Calu3 (cell line): ENCODE results near the gene SCAMP4. TPM values are rescaled to one million over a fixed set of nuclear protein-coding genes. Genes with fewer than 3 reads are reported as not detected.

ENCODE experiments used
- BruUV-seq: library from RNA; stranded (reverse); fragments of 400-500 nt; replicated peaks from 2 replicates; lab custom pipeline; 2021; lab: Mats Ljungman, UMichigan
- CTCF ChIA-PET: fragments of 300-600 bp; sonication (Branson Sonifier 250); formaldehyde crosslinking; loops from one replicate; lab custom pipeline; 2022; ENCODE audit warnings: antibody characterized with exemption; lab: Charles Lee
- DNase-seq: peaks from one replicate; pipeline ENCODE4 v3.0.0; 2022
- H3K27ac Mint-ChIP-seq: one replicate; pipeline ENCODE4 v1.8.0; 2022; ENCODE audit warnings: mixed read lengths; ENCODE audit not compliant: unreplicated experiment
- H3K27me3 Mint-ChIP-seq: one replicate; pipeline ENCODE4 v1.8.0; 2022; ENCODE audit warnings: mixed read lengths; ENCODE audit not compliant: unreplicated experiment
- H3K36me3 Mint-ChIP-seq: one replicate; pipeline ENCODE4 v1.8.0; 2022; ENCODE audit warnings: mild to moderate bottlenecking, moderate library complexity, mixed read lengths; ENCODE audit not compliant: insufficient read depth, unreplicated experiment
- H3K4me1 Mint-ChIP-seq: one replicate; pipeline ENCODE4 v1.8.0; 2022; ENCODE audit warnings: mild to moderate bottlenecking, low read depth, mixed read lengths; ENCODE audit not compliant: unreplicated experiment
- H3K4me3 Mint-ChIP-seq: one replicate; pipeline ENCODE4 v1.8.0; 2022; ENCODE audit warnings: mild to moderate bottlenecking, low read depth, moderate library complexity, mixed read lengths; ENCODE audit not compliant: unreplicated experiment
- H3K9me3 Mint-ChIP-seq: one replicate; pipeline ENCODE4 v1.8.0; 2022; ENCODE audit warnings: low read depth, mixed read lengths; ENCODE audit not compliant: unreplicated experiment
- CTCF ChIP-seq: fragments of 200-600 bp; IDR thresholded peaks from one replicate; pipeline ENCODE4 v1.8.0; 2022; ENCODE audit warnings: antibody characterized with exemption; ENCODE audit not compliant: unreplicated experiment
- intact Hi-C: fragments of 100-400 bp; cut with micrococcal nuclease; formaldehyde crosslinking; loops from one replicate; pipeline ENCODE4 v1.10.0; 2022; ENCODE audit not compliant: unreplicated experiment
- total RNA-seq: library from RNA; stranded (reverse); gene quantifications from 2 replicates; pipeline ENCODE4 v1.2.3, GENCODE V29; 2022

SCAMP4 gene
- total RNA-seq, 1 experiment from 2014 or later, result 64.2 TPM

- Mint-ChIP-seq H3K4me1 (no peaks in the 10 kb centered on the region), H3K4me3 (no peak overlapping the region), H3K27ac (no peak overlapping the region), H3K27me3 (no peaks in the 10 kb centered on the region), H3K9me3 (no peaks in the 10 kb centered on the region), H3K36me3 (peaks cover 11% of the 10 kb centered on the region)
- TF ChIP-seq CTCF, result no peak
- BruUV-seq, result no TSS peak
- DNase-seq, result no peak
- CTCF ChIA-PET, result no interaction called here
- intact Hi-C loops, result no loop called here
Measured at GRCh38 chr19:1975162-1975480, 69.9 kb downstream of the SCAMP4 start.

Other genes with a start within 250 kb of the SCAMP4 start
- gene ONECUT3, start 151.9 kb upstream of the SCAMP4 start, total RNA-seq, result 20.0 and 25.7 TPM in 2 replicates
- gene ATP8B3, start 93.1 kb upstream of the SCAMP4 start, total RNA-seq, result 5.9 and 6.7 TPM in 2 replicates
- gene REXO1, start 56.9 kb upstream of the SCAMP4 start, total RNA-seq, result 34.1 and 39.5 TPM in 2 replicates
- 32.3 and 39.0 TPM in 2 replicates for gene KLF16, start 41.8 kb upstream of the SCAMP4 start, total RNA-seq
- gene ABHD17A, start 19.9 kb upstream of the SCAMP4 start, total RNA-seq, result 35.2 and 36.9 TPM in 2 replicates
- 6.7 TPM in 2 replicates for gene ADAT3, start within 50 bp of the SCAMP4 start, total RNA-seq
- gene CSNK1G2, start 35.8 kb downstream of the SCAMP4 start, total RNA-seq, result 54.5 and 59.2 TPM in 2 replicates
- gene BTBD2, start 110.3 kb downstream of the SCAMP4 start, total RNA-seq, result 65.3 and 72.3 TPM in 2 replicates
- 96.0 and 99.7 TPM in 2 replicates for gene MKNK2, start 145.8 kb downstream of the SCAMP4 start, total RNA-seq
- 13.7 and 15.8 TPM in 2 replicates for gene MOB3A, start 190.9 kb downstream of the SCAMP4 start, total RNA-seq
- gene IZUMO4, start 191.5 kb downstream of the SCAMP4 start, total RNA-seq, result 2.7 and 2.8 TPM in 2 replicates
- 107 and 108 TPM in 2 replicates for gene AP3D1, start 246.2 kb downstream of the SCAMP4 start, total RNA-seq